GM12874 (cell line): Measurements from ENCODE around the gene CALD1.

Experiments used
- CTCF ChIP-seq: IDR thresholded peaks from 2 replicates; pipeline ENCODE4 v1.5.1; 2011; ENCODE audit warnings: low read depth, mild to moderate bottlenecking, control low read depth, low read length, moderate library complexity; ENCODE audit not compliant: insufficient read depth

The CALD1 gene

GRCh38 chr7:134940729-134941128, 161.3 kb downstream of the CALD1 start:
- no peak for TF ChIP-seq CTCF

GRCh38 chr7:134941185-134941900, 161.9 kb downstream of the CALD1 start:
- TF ChIP-seq CTCF = no peak

- no peak for TF ChIP-seq CTCF
Observed at GRCh38 chr7:134941952-134942351, 162.5 kb downstream of the CALD1 start.

GRCh38 chr7:134942690-134943466, 163.4 kb downstream of the CALD1 start:
- no peak for TF ChIP-seq CTCF

- TF ChIP-seq CTCF = peak; percentile 41; the same call in 1 of the 2 replicates
Observed at GRCh38 chr7:134943785-134944400, 164.5 kb downstream of the CALD1 start.

- no peak for TF ChIP-seq CTCF
Observed at GRCh38 chr7:134945691-134946090, 166.3 kb downstream of the CALD1 start.

- no peak for TF ChIP-seq CTCF
Observed at GRCh38 chr7:134946260-134946659, 166.8 kb downstream of the CALD1 start.
